ENCODE data around the gene PRR35.

Gene PRR35

GRCh38 chr16:560204-560700 lies at the start of gene PRR35:
Gene PRR35 (plus strand): TSS chr16:560394. CDS start chr16:563295, 2,901 bp downstream.
- in situ Hi-C loops (cut with MboI; ENCODE audit: low sequenced_read_pairs), result no loop called here

DNA sequence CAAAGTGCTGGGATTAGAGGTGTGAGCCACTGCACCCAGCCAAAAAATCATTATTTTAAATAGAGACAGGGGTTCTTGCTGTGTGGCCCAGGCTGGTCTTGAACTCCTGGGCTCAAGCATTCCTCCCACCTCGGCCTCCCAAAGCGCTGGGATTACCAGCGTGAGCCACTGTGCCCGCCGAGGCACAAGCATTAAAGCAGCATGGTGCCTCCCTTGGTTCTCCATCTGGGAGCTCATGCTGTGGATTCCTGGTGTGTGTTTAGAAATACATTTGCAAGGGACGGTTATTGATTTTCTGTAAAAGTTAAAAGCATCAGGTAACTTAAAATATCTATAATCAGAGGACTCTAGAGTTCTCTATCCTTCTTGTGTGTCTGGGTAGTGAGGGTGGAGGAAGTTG lies 47.4 kb upstream of the PRR35 start:
- in situ Hi-C loops (cut with MboI; ENCODE audit: low sequenced_read_pairs), result no loop called here

DNA sequence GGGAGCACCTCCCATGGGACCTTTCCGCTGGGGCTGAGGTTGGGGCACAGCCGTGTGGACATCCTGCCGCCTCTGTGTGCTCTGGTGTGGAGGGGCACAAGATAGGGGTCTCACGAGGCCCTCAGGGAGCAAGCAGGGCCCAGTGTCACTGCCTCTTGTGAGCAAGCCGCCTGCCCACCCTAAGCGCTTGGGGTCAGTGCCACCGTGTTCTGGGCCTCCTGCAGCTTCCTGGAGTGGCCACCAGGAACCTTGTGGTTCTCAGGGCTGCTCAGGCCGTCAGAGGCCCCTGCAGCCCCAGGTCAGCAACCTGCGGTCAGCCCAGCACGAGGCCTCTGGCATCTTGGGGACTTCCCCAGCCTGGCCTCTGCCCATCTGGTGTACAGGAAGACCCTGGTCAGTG lies 46.2 kb upstream of the PRR35 start:
- in situ Hi-C loops (cut with MboI; ENCODE audit: low sequenced_read_pairs), result no loop called here

GRCh38 chr16:515175-515938 lies 44.8 kb upstream of the PRR35 start:
- in situ Hi-C loops (cut with MboI; ENCODE audit: low sequenced_read_pairs), result no loop called here

- in situ Hi-C loops (cut with MboI; ENCODE audit: low sequenced_read_pairs), result no loop called here
These were observed 44.3 kb upstream of the PRR35 start for GRCh38 chr16:515939-516226.

- in situ Hi-C loops (cut with MboI; ENCODE audit: low sequenced_read_pairs), result no loop called here
These were observed 43.9 kb upstream of the PRR35 start for GRCh38 chr16:516301-516700.

DNA sequence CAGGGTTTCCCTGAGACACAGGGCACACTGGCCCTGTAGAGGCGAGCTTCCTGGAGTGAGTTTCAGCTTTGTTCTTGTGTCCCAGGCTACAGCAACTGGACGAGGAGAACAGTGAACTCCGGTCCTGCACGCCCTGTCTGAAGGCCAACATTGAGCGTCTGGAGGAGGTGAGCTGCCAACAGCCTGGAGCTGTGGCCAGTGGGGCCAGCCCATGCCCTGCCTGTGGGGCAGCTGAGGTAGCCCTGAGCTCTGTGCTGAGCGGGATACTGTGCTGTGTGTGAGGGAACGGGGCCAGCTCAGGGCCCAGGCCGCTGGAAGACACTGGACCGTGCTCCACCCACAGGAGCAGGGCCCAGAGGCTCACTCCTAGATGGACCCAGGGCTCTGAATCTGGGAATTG lies 41.3 kb upstream of the PRR35 start:
- in situ Hi-C loops (cut with MboI; ENCODE audit: low sequenced_read_pairs), result no loop called here

- in situ Hi-C loops (cut with MboI; ENCODE audit: low sequenced_read_pairs), result no loop called here
These were observed 40.8 kb upstream of the PRR35 start for GRCh38 chr16:519425-519824.

GRCh38 chr16:519841-520687 lies 40.1 kb upstream of the PRR35 start:
- in situ Hi-C loops (cut with MboI; ENCODE audit: low sequenced_read_pairs), result no loop called here

- in situ Hi-C loops (cut with MboI; ENCODE audit: low sequenced_read_pairs), result no loop called here
These were observed 39.3 kb upstream of the PRR35 start for GRCh38 chr16:520847-521246.

DNA sequence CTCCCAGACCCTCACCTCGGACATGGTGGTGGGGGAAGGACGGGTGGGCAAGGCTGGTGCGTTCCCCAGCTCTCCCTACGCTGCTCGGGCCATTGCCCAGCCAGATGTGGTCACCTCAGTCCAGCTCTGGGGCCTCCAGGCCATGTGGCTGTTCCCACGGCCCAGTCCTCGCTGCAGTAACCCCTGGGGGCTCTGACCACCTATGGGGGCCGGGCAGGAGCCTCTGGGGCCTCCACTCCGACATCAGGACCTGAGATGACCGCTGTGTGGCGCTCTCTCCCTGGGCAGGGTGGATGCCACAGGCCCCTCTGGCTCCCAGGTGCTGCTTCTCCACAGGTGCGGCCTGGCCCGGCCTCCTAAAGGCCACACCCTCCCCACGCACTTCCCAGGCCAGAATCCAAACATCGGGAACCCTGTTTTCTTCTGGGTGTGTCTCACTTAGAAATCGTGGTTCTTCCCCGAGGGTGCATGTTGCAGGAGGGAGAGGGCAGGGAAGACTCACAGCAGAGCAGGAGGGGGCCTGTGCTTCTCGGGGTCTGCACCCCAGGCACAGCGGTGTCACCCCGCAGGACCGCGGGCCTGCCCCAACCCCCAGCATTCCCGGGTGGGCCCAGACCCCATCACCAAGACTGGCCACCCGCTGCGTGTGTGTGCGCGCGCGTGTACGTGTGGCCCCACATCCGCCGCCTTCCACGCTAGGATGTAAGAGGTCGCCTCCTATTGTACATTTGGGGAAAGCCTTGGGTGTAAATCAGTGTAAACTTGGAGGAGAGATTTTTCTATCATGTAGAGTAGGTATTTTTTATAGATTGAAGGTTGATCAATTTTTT lies 38.6 kb upstream of the PRR35 start:
- in situ Hi-C loops (cut with MboI; ENCODE audit: low sequenced_read_pairs), result no loop called here

GRCh38 chr16:522320-523096 lies 37.7 kb upstream of the PRR35 start:
- in situ Hi-C loops (cut with MboI; ENCODE audit: low sequenced_read_pairs), result no loop called here

DNA sequence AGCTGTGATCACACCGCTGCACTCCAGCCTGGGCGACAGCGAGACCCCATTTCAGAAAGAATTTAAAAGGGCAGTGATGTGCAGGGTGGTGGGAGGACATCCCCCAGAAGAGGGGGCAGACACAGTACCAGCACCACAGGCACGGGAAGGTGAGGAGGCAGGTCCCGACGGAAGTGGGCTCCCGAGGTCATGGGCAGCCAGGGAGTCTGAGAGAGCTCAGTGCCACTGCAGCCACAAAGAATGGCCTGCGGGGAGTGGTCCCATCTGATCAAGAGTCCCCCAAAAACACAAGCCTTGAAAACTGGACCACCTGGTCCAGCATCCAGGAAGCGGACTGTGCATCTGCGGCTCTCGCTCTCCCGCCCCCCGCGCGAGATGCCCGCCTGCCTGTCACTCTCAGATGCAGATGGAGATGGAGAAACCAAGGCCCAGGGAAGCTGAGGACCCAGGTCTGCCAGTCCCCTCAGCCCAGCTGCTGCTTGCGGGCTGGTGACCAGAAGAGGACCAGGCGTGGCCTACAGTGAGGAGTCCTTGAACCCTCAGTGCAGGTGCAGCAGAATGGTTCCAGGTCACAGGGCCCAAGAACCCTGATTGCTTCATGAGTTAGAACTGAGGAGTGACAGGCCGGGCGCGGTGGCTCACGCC lies 37.0 kb upstream of the PRR35 start:
- in situ Hi-C loops (cut with MboI; ENCODE audit: low sequenced_read_pairs), result no loop called here

GRCh38 chr16:524274-525040 lies 35.7 kb upstream of the PRR35 start:
- in situ Hi-C loops (cut with MboI; ENCODE audit: low sequenced_read_pairs), result no loop called here

GRCh38 chr16:525123-525519 lies 35.1 kb upstream of the PRR35 start:
- in situ Hi-C loops (cut with MboI; ENCODE audit: low sequenced_read_pairs), result no loop called here

- in situ Hi-C loops (cut with MboI; ENCODE audit: low sequenced_read_pairs), result no loop called here
These were observed 34.5 kb upstream of the PRR35 start for GRCh38 chr16:525520-526180.

DNA sequence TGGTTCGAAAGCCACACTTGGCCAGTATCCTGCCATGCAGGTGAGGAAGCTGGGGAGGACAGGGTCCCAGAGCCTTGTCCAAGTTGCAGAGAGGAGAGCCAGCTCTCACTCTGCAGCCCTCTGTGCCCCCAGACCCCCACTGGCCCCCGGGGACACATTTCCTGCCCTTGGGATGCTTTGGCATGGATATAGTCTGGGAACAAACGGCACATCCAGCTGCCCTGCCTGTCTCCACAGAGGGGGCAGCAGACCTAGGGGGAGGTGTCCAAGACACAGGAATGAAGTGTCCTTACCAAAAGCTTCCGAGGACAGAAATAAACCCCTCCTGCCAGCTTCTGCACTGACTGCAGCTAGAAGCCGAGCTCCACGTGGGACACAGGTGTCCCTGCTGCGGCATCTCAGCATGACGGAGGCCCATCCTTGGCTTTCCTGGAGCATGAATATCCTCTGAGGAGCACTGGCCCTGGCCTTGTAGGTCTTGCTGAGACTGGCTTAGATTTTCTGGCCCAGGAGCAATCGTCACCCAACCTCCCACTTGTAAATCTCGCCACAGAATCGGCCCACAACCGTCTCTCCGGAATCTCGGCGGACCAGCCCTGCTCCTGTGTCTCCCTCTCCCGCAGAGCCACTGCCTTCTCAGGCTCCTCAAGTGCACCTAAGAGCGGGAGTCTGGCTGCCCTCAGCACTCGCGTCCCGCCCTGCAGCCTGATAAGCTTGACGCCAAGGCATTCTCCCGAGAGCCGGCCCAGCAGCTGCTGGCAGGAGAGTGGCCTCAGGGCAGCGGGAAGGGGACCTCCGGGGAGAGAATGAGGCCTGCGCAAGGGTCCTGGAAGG lies 33.8 kb upstream of the PRR35 start:
- in situ Hi-C loops (cut with MboI; ENCODE audit: low sequenced_read_pairs), result no loop called here
